PFSK-1 (cell line): Measurements from ENCODE around the gene MAGEE1.

ENCODE experiments used
- FOXP2 ChIP-seq: optimal IDR thresholded peaks from 2 replicates; pipeline ENCODE3; 2011; ENCODE audit warnings: borderline replicate concordance, control low read depth, inconsistent platforms; ENCODE audit not compliant: insufficient read depth; ENCODE audit errors: extremely low read length, extremely low read depth
- POLR2AphosphoS5 ChIP-seq: IDR thresholded peaks from 2 replicates; pipeline ENCODE4 v1.6.1; 2012; ENCODE audit warnings: low read depth, mild to moderate bottlenecking, control low read depth, low read length, moderate library complexity
- REST ChIP-seq, 2 experiments: IDR thresholded peaks; 2 replicates each; pipeline versions ENCODE4 v1.6.1 to v1.8.0; 2011 to 2012; ENCODE audit warnings: low read depth in 2 of 2, low read length in 2 of 2, control low read depth in 1 of 2, inconsistent platforms in 1 of 2, mild to moderate bottlenecking in 1 of 2, moderate library complexity in 1 of 2; ENCODE audit not compliant: insufficient read depth in 1 of 2
- SIN3A ChIP-seq: IDR thresholded peaks from 2 replicates; pipeline ENCODE4 v1.6.1; 2012; ENCODE audit warnings: mild to moderate bottlenecking, low read length, moderate library complexity, borderline replicate concordance; ENCODE audit not compliant: insufficient read depth
- TAF1 ChIP-seq: IDR thresholded peaks from 2 replicates; pipeline ENCODE4 v1.6.1; 2012; ENCODE audit warnings: low read length, control low read depth, borderline replicate concordance; ENCODE audit not compliant: insufficient read depth

The MAGEE1 gene

GRCh38 chrX:76428243-76429130, 977 bp downstream of the MAGEE1 start:
- TF ChIP-seq POLR2AphosphoS5 (no peak), TAF1 (no peak), FOXP2 (no peak), REST (IDR thresholded peaks at IDR 0.05; ENCODE audit: insufficient read depth in 1 of 2, low read depth in 2 of 2, low read length in 2 of 2) (no peak), SIN3A (no peak)

DNA sequence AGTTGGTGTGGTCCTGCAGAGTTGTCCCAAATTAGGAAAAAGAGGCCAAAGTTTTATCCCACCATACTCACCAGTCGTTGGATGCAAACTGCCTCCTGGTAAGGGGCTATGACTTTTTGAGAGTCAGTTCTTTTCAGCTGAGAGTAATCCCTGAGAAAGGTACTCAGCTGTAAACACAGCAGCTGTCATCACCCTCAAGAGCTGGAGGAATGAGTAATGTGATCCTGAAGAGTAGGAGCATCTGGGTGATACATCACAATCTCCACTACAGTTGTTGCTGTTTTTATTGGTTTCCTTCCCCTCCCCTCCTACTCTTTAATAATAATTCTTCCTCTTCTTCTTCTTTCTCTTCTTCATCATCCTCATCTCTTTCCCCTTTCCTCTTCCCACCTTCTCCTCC, 5.7 kb downstream of the MAGEE1 start:
- no peak for TF ChIP-seq POLR2AphosphoS5
- TF ChIP-seq SIN3A = no peak
- TF ChIP-seq TAF1 = no peak
- TF ChIP-seq FOXP2 = no peak
- no peak for TF ChIP-seq REST (IDR thresholded peaks at IDR 0.05; ENCODE audit: insufficient read depth in 1 of 2, low read depth in 2 of 2, low read length in 2 of 2)

GRCh38 chrX:76434103-76434741, 6.7 kb downstream of the MAGEE1 start:
- TF ChIP-seq REST (IDR thresholded peaks at IDR 0.05; ENCODE audit: insufficient read depth in 1 of 2, low read depth in 2 of 2, low read length in 2 of 2) (no peak), FOXP2 (no peak), POLR2AphosphoS5 (no peak), SIN3A (no peak), TAF1 (no peak)

DNA sequence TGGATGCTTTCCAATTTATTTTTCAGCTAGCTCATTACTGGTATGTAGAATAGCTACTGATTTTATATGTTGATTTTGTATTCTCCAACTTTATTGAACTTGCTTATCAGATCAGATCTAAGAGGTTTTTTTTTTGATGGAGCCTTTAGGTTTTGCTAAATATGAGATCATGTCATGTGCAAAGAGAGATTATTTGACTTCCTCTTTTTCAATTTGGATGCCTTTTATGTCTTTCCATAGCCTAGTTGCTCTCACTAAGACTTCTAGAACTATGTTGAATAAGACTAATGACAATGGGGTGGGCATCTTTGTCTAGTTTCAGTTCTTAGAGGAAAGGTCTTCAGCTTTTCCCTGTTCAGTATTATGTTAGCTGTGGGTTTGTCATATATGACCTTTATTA, 11.7 kb downstream of the MAGEE1 start:
- TF ChIP-seq POLR2AphosphoS5 (no peak), REST (IDR thresholded peaks at IDR 0.05; ENCODE audit: insufficient read depth in 1 of 2, low read depth in 2 of 2, low read length in 2 of 2) (no peak), FOXP2 (no peak), TAF1 (no peak)
